Loucy (cell line): Measurements from ENCODE around the gene S100A11.

Source experiments
- EZH2phosphoT487 ChIP-seq: fragments of 200-600 bp; IDR thresholded peaks from 2 replicates; pipeline ENCODE4 v1.6.1; 2018; ENCODE audit warnings: antibody characterized with exemption, mild to moderate bottlenecking, moderate library complexity, borderline replicate concordance
- TF ChIP-seq, protein P1 (sequence below): fragments of 200-600 bp; sonication (generic); conservative IDR thresholded peaks from 2 replicates; pipeline ENCODE4 v1.5.1; 2014; ENCODE audit warnings: mild to moderate bottlenecking, antibody characterized with exemption, low read length

DNA sequence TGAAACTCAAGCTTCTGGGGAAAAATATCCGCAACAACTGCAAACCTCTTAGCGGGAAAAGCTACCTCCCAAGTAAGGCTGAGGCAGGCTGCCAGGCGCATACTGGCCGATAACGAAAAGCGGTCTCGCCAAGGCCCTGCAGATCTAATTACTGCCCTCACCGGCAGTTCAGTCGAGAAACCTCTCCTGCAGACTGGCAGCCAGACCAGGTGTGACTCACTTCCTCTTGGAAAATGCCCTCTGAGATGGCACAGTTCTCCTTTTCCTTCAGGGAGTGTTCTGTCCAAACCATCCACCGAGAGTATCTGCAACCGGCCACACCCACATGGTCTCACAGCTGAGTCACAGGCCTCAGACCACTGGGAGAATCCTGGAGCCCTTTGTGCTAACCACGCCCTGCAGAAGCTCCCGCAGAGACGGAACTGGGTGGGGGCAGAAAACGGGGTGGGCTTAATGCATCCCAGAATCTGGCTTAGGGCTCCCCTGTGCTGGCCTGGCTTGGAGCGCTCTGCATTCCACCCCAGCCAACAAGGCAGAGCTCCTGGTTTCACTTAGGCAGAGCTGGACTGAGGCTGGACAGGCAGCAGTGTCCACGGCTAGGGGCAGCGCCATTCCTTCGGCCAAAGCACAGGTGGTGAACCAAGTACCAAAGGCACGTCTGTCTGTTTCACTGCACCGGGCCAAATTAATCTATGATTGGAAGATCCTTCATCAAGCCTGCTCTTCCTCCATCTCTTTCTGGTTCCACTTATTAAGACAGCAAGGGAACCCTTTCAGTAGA, 44.3 kb downstream of the S100A11 start:
- TF ChIP-seq, protein P1, sequence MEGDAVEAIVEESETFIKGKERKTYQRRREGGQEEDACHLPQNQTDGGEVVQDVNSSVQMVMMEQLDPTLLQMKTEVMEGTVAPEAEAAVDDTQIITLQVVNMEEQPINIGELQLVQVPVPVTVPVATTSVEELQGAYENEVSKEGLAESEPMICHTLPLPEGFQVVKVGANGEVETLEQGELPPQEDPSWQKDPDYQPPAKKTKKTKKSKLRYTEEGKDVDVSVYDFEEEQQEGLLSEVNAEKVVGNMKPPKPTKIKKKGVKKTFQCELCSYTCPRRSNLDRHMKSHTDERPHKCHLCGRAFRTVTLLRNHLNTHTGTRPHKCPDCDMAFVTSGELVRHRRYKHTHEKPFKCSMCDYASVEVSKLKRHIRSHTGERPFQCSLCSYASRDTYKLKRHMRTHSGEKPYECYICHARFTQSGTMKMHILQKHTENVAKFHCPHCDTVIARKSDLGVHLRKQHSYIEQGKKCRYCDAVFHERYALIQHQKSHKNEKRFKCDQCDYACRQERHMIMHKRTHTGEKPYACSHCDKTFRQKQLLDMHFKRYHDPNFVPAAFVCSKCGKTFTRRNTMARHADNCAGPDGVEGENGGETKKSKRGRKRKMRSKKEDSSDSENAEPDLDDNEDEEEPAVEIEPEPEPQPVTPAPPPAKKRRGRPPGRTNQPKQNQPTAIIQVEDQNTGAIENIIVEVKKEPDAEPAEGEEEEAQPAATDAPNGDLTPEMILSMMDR, result no peak
- no peak for TF ChIP-seq EZH2phosphoT487
